CD4-positive, CD25-positive, alpha-beta regulatory T cell (primary cell): ENCODE results near the gene EIF6. TPM values are rescaled to one million over a fixed set of nuclear protein-coding genes. Genes with fewer than 3 reads are reported as not detected.
A peak's percentile ranks its signal among the peaks of the same experiment; 100 is the strongest.

Source experiments
- ATAC-seq, 2 donors: fragments of 150-1000 bp; cut with Tn5 transposase; one replicate each; pipeline ENCODE4 v1.10.0; 2021; ENCODE audit warnings: low read depth in 2 of 2, moderate number of reproducible peaks in 2 of 2, moderate library complexity in 1 of 2
- DNase-seq, 3 donors: peaks; one replicate each; pipeline versions ENCODE4 v3.0.0 to v3.0.0-alpha.2; 2012 to 2022; ENCODE audit warnings: mixed read lengths in 1 of 3
- H3K27ac ChIP-seq: one replicate; pipeline ENCODE4 v1.7.0; 2013; ENCODE audit warnings: mild to moderate bottlenecking, low read length; ENCODE audit not compliant: insufficient read depth, poor library complexity, severe bottlenecking
- H3K27me3 ChIP-seq: one replicate; pipeline ENCODE4 v1.7.0; 2013; ENCODE audit warnings: low read length; ENCODE audit not compliant: control insufficient read depth, insufficient read depth
- H3K36me3 ChIP-seq: one replicate; pipeline ENCODE4 v1.7.0; 2013; ENCODE audit warnings: mild to moderate bottlenecking, low read length, moderate library complexity; ENCODE audit not compliant: control insufficient read depth, insufficient read depth
- H3K4me1 ChIP-seq: 2 replicates; pipeline ENCODE4 v1.7.0; 2013; ENCODE audit warnings: mild to moderate bottlenecking, low read length; ENCODE audit not compliant: insufficient read depth, control insufficient read depth, poor library complexity, severe bottlenecking
- H3K4me3 ChIP-seq: one replicate; pipeline ENCODE4 v1.7.0; 2013; ENCODE audit warnings: low read depth, mild to moderate bottlenecking, low read length, moderate library complexity
- H3K9me3 ChIP-seq, 2 experiments: 1 replicate in 1 of 2; 2 replicates in 1 of 2; pipeline ENCODE4 v1.7.0; 2013; ENCODE audit warnings: low read length in 2 of 2, mild to moderate bottlenecking in 1 of 2, moderate library complexity in 1 of 2; ENCODE audit not compliant: control insufficient read depth in 2 of 2
- H3K27ac Mint-ChIP-seq, 3 donors: one replicate each; pipeline ENCODE4 v1.8.0; 2020 to 2022; ENCODE audit warnings: mild to moderate bottlenecking in 3 of 3, mixed read lengths in 3 of 3, moderate library complexity in 2 of 3
- H3K27me3 Mint-ChIP-seq: one replicate; pipeline ENCODE4 v1.8.0; 2022; ENCODE audit warnings: mild to moderate bottlenecking, mixed read lengths
- H3K36me3 Mint-ChIP-seq: one replicate; pipeline ENCODE4 v1.8.0; 2020; ENCODE audit warnings: mixed read lengths
- H3K4me1 Mint-ChIP-seq, 4 donors: one replicate each; pipeline ENCODE4 v1.8.0; 2020 to 2022; ENCODE audit warnings: mixed read lengths in 4 of 4, mild to moderate bottlenecking in 1 of 4
- H3K4me3 Mint-ChIP-seq, 4 donors: one replicate each; pipeline ENCODE4 v1.8.0; 2020 to 2022; ENCODE audit warnings: mild to moderate bottlenecking in 4 of 4, mixed read lengths in 4 of 4, moderate library complexity in 3 of 4
- H3K9me3 Mint-ChIP-seq, 7 donors: one replicate each; pipeline ENCODE4 v1.8.0; 2020 to 2022; ENCODE audit warnings: mixed read lengths in 7 of 7, mild to moderate bottlenecking in 3 of 7, moderate library complexity in 2 of 7
- polyA plus RNA-seq, 4 donors: library from polyadenylated mRNA; unstranded; fragments of 300-500 nt; fragmentation: Illumina TruSeq; gene quantifications; one replicate each; pipeline ENCODE4 v1.2.3, GENCODE V29; 2021
- total RNA-seq: library from RNA; stranded (reverse); gene quantifications from one replicate; pipeline ENCODE4 v1.2.3, GENCODE V29; 2022

The EIF6 gene
- total and polyA plus RNA-seq, 5 donors from 2014 or later: 52.2 to 203 (median 180) TPM

DNA sequence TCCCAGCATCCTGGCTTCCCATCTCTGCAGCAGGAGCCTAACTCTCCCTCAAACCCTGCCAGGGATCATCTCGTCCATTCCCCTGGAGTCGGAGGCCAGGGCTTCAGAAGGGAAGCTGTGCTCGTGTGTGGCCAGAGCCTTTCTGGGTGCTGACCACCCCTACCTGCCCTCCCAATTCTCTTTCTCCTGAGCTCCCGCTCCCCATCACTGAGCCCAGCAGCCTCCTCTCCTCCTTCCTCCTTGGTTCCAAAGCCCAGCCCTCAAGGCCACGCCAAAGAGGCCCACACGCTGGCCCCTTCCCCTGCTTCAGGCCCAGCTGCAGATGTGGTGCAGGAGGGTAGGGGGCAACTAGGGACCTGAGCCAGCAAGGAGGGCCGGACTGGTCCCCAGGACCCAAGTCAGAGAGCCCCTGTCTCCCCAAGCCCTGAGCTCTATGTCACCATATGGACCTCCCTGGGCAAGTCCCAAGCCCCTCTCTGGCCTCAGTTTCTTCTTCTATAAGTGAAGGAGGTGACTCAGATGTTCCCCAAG lies 6.4 kb upstream of the EIF6 start:
- DNase-seq (no peak), ATAC-seq (no peak)
- no peaks in the 10 kb centered on the region for H3K36me3 Mint-ChIP-seq
- no peaks in the 10 kb centered on the region for H3K9me3 Mint-ChIP-seq
- H3K4me1 Mint-ChIP-seq: peaks cover 0 to 2% (median 0%) of the 10 kb centered on the region in 4 donors
- H3K27ac Mint-ChIP-seq: no peak overlapping the region
- H3K4me3 Mint-ChIP-seq: no peak overlapping the region
- peaks cover 6% of the 10 kb centered on the region for H3K27me3 Mint-ChIP-seq
- Histone ChIP-seq H3K27ac (no peak overlapping the region), H3K9me3 (no peaks in the 10 kb centered on the region), H3K27me3 (no peaks in the 10 kb centered on the region), H3K4me3 (no peak overlapping the region), H3K36me3 (no peaks in the 10 kb centered on the region), H3K4me1 (no peaks in the 10 kb centered on the region)

DNA sequence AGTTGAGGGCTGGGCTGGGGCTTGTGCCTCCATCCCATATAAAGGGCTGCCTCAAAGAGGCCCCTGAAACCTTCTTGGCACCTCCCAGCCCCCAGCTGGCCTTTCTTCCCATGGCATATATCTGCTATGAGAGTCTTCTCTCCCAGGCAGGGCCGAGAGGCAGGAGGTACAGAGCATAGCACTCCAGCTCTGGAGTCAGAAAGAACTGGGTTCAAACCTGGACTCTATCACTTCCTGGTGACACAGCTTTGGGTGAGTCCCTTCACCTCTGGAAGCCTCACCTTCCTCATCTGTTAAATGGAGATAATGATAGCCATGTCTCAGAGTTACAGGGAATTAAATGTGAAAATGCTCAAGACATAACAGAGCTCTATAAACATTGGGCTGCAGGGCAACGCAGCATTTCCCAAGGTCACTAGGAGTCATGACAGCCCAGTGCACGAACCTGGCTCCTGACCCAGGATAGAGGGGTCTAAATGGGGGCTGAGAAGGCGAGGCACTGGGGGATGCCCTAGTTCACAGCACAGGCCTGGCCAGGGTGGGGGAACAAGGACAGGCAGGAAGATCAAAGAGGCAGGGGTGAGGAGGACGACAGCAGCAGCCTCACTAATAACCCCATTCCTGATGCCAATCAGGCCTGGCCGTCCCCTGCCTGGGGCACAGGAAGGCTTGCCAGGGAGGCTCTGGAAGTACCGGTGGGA lies 5.8 kb upstream of the EIF6 start:
- DNase-seq: no peak
- H3K36me3 ChIP-seq: no peaks in the 10 kb centered on the region
- no peaks in the 10 kb centered on the region for H3K9me3 ChIP-seq
- H3K4me3 ChIP-seq: no peak overlapping the region
- peaks cover 1% of the 10 kb centered on the region for H3K4me1 ChIP-seq
- Mint-ChIP-seq H3K4me3 (peak overlapping the region in 2 of 4 donors; percentile 47 to 74), H3K4me1 (peaks cover 0 to 7% (median 0%) of the 10 kb centered on the region in 4 donors), H3K36me3 (no peaks in the 10 kb centered on the region), H3K27me3 (peaks cover 6% of the 10 kb centered on the region), H3K9me3 (no peaks in the 10 kb centered on the region), H3K27ac (peak overlapping the region in 1 of 3 donors; percentile 25)
- ATAC-seq: no peak
- no peak overlapping the region for H3K27ac ChIP-seq
- no peaks in the 10 kb centered on the region for H3K27me3 ChIP-seq

DNA sequence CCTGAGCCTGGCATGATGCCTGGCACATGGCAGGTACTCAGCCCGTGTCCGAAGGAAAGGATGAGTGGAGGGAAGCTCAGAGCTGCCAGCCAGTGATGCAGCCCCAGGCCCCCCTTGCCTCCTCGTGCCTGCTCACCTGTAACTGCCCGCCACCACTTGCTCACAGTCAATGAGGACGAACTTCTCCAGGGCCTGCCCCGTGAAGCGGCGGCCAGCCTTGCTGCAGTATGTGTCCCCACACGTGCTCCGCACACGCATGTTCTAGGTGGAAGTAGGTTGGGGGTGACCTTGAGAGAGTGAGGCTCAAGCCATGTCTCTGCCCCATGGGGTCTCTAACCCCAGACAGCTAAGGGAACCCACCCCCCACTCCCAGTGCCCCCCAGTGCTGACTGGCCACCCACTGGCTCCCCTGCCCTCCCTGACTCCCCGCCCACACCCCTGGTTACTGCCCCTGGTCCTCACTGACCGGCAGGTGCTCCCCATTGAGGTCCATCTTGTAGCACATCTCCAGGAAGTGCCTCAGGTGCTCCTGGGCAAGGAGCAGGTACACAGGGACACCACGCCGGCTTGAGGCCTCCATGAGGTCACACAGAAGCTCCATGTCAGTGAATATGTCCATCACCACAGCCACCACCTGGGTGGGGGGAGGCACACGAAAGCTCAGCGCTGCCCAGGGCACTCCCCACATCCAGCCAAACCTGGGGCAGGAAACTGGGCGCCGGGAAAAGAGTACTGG lies 3.9 kb upstream of the EIF6 start:
- no peak overlapping the region for H3K27ac ChIP-seq
- H3K4me1 ChIP-seq: peaks cover 16% of the 10 kb centered on the region
- no peaks in the 10 kb centered on the region for H3K27me3 ChIP-seq
- Mint-ChIP-seq H3K9me3 (no peaks in the 10 kb centered on the region), H3K27me3 (peaks cover 3% of the 10 kb centered on the region), H3K4me3 (peak overlapping the region in 1 of 4 donors; percentile 68), H3K36me3 (no peaks in the 10 kb centered on the region), H3K27ac (peak overlapping the region in 1 of 3 donors; percentile 36), H3K4me1 (peaks cover 0 to 19% (median 11%) of the 10 kb centered on the region in 4 donors)
- H3K4me3 ChIP-seq: no peak overlapping the region
- H3K9me3 ChIP-seq: no peaks in the 10 kb centered on the region
- ATAC-seq (no peak), DNase-seq (no peak)
- H3K36me3 ChIP-seq: no peaks in the 10 kb centered on the region

DNA sequence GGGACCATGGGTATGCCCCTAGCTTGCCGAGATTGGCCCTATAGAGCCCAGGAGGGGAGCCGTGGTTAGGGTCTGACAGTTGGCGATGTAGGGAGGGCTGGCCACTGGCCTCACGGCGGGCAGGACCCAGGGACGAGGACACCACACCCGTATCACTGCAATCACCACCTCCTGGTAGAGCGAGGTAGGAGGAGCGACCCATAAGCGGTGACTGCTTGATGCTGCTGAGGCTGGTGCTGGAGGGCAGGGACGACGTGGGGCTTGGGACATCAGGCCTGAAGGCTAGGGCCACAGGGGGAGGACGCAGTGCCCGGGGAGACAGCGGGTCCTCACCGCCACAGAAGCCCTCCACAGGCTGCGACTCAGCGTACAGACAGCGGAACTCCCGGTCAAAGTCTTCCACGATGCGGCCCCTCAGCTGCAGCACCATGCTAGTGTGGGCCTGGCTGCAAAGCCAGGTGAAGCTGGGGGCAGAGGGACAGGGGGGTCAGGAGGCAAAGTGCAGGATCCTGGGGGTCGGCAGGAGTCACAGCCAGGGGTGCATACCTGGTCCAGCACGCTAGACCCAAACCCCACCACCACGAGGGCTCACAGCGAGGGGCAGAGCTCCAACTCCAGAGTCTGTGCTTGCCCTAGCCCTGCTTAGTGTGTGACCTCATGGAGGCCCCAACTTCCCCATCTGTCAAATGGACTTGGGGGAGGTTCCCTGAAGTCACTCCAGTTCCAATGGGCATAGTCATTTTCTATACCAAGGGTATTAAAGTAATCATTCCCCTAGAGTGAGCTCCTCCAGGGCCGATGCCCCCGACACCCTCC lies 3.1 kb upstream of the EIF6 start:
- Histone ChIP-seq H3K27me3 (no peaks in the 10 kb centered on the region), H3K4me1 (peaks cover 23% of the 10 kb centered on the region), H3K27ac (no peak overlapping the region), H3K36me3 (no peaks in the 10 kb centered on the region), H3K9me3 (no peaks in the 10 kb centered on the region), H3K4me3 (no peak overlapping the region)
- Mint-ChIP-seq H3K9me3 (no peaks in the 10 kb centered on the region), H3K4me3 (peak overlapping the region in 3 of 4 donors; percentile 9 to 68 (median 11)), H3K27ac (no peak overlapping the region), H3K4me1 (peaks cover 0 to 23% (median 14%) of the 10 kb centered on the region in 4 donors), H3K36me3 (no peaks in the 10 kb centered on the region), H3K27me3 (no peaks in the 10 kb centered on the region)
- DNase-seq (no peak), ATAC-seq (no peak)

DNA sequence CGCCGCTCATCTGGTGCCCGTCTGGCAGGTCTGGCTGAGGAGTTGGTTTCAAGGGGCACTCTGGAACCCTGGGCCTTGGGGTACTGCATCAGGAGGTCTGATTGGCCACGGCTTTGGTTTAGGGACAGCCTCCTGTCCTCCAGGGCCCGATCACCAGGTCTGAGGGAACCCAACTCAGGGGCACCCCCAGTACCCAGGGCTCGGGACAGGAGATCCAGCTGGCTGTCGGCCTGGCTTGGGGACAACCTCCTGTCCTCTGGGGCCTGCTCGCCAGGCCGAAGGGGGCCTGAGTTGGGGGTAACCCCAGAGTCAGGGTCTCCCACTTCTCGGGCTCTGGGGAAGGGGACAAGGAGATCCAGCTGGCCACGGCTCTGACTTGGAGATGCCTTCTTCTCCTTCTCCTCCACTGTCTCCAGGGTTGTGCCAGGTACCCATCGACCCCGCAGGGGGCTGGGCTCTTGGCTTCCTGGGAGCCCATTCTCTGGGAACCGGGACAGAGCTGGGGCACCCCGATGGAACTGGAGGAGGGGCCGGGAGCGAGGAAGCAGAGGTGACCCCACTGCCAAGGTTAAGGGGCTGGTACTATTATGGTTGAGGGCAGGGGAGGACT lies 2.4 kb upstream of the EIF6 start:
- peaks cover 0 to 27% (median 18%) of the 10 kb centered on the region in 4 donors for H3K4me1 Mint-ChIP-seq
- no peak for DNase-seq
- peaks cover 23% of the 10 kb centered on the region for H3K4me1 ChIP-seq
- no peaks in the 10 kb centered on the region for H3K36me3 Mint-ChIP-seq
- H3K27ac ChIP-seq: no peak overlapping the region
- no peaks in the 10 kb centered on the region for H3K27me3 Mint-ChIP-seq
- H3K4me3 Mint-ChIP-seq: peak overlapping the region in 1 of 4 donors; percentile 9
- H3K27me3 ChIP-seq: no peaks in the 10 kb centered on the region
- H3K27ac Mint-ChIP-seq: no peak overlapping the region
- no peaks in the 10 kb centered on the region for H3K9me3 ChIP-seq
- H3K4me3 ChIP-seq: no peak overlapping the region
- ATAC-seq: no peak
- no peaks in the 10 kb centered on the region for H3K36me3 ChIP-seq
- H3K9me3 Mint-ChIP-seq: no peaks in the 10 kb centered on the region

DNA sequence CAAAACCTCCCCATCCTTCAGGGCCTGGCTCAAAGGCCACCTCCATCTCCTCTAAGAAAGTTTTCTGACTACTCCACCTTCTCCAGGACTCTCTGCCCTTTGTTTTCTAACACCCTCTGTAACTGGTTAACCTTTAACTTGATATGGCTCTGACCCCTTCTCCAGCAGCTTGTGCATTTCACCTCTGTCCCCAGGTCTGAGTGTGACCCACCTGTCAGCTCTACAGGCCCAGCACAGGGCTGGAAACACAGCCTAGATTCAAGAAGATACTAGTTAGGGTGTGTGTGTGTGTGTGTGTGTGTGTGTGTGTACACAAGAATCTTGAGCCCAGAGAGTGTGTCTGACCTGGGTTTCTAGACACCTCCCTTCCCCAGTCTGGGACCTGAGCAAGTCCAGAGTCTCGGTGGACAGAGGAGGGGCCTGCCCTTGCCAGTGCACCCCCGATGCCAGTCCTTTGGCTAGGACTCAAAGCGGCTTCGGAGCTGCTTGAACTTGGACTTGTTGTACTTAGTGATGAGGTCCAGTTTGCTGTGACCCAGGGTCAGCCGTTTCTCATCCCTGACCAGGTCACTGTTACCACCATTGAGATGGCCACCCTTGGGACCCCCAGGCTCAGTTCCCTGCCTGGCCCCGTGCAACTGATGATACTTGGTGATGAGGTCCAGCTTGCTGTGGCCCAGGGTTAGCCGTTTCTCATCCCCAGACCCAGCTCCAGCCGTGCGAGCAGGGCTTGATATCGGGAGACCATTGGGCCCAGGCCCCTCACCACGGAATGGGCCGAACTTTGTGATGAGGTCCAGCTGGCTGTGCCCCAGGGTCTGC lies 1.7 kb upstream of the EIF6 start:
- peaks cover 23% of the 10 kb centered on the region for H3K4me1 ChIP-seq
- Mint-ChIP-seq H3K36me3 (no peaks in the 10 kb centered on the region), H3K4me3 (peak overlapping the region; percentile 70 to 96 (median 94)), H3K27ac (peak overlapping the region; percentile 26 to 95 (median 92)), H3K9me3 (no peaks in the 10 kb centered on the region), H3K4me1 (peaks cover 0 to 32% (median 21%) of the 10 kb centered on the region in 4 donors), H3K27me3 (no peaks in the 10 kb centered on the region)
- H3K36me3 ChIP-seq: peaks cover 2% of the 10 kb centered on the region
- H3K27me3 ChIP-seq: no peaks in the 10 kb centered on the region
- no peak overlapping the region for H3K27ac ChIP-seq
- ATAC-seq (no peak), DNase-seq (no peak)
- no peaks in the 10 kb centered on the region for H3K9me3 ChIP-seq
- no peak overlapping the region for H3K4me3 ChIP-seq

DNA sequence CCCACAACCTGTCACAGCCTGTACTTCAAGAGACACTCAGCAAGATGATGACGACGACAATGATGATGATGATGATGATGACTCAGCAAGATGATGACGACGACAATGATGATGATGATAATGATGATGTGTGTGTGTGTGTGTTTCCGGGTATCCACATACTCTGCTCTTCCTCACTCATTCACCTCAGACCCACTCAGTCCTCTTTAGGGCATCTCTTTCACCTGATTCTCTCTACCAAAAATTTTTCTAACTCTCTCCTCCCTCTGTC lies 1.2 kb upstream of the EIF6 start:
- Mint-ChIP-seq H3K9me3 (no peaks in the 10 kb centered on the region), H3K27me3 (no peaks in the 10 kb centered on the region), H3K4me1 (peaks cover 0 to 32% (median 21%) of the 10 kb centered on the region in 4 donors), H3K4me3 (peak overlapping the region; percentile 93 to 99 (median 96)), H3K36me3 (no peaks in the 10 kb centered on the region), H3K27ac (peak overlapping the region; percentile 26 to 95 (median 92))
- H3K4me1 ChIP-seq: peaks cover 23% of the 10 kb centered on the region
- no peak overlapping the region for H3K4me3 ChIP-seq
- H3K27ac ChIP-seq: no peak overlapping the region
- DNase-seq (no peak), ATAC-seq (no peak)
- no peaks in the 10 kb centered on the region for H3K27me3 ChIP-seq
- peaks cover 4% of the 10 kb centered on the region for H3K36me3 ChIP-seq
- no peaks in the 10 kb centered on the region for H3K9me3 ChIP-seq
